WTC11 (cell line): ENCODE results near the gene AVPR2. TPM values are rescaled to one million over a fixed set of nuclear protein-coding genes. Genes with fewer than 3 reads are reported as not detected.

Experiments used
- ATAC-seq: fragments of 200-7000 bp; cut with Tn5 transposase; 2 replicates; pipeline ENCODE4 v1.10.0; 2021; ENCODE audit warnings: mild to moderate bottlenecking, moderate library complexity
- CTCF ChIA-PET: fragments of 300-600 bp; sonication (Branson Sonifier 250); formaldehyde crosslinking; loops from one replicate; lab custom pipeline; 2021; ENCODE audit warnings: antibody characterized with exemption; lab: Charles Lee
- POLR2A ChIA-PET: fragments of 350-600 bp; sonication (Branson Sonifier 250); formaldehyde crosslinking; loops from one replicate; lab custom pipeline; 2021; ENCODE audit warnings: antibody characterized with exemption; lab: Charles Lee
- DNase-seq: peaks from one replicate; pipeline ENCODE4 v3.0.0; 2021; ENCODE audit warnings: low spot score
- H3K27ac Mint-ChIP-seq: 2 replicates; pipeline ENCODE4 v1.8.0; 2021; ENCODE audit warnings: mixed read lengths
- H3K27me3 Mint-ChIP-seq: 2 replicates; pipeline ENCODE4 v1.8.0; 2021; ENCODE audit warnings: low read depth, mild to moderate bottlenecking, moderate library complexity, mixed read lengths
- H3K36me3 Mint-ChIP-seq: 2 replicates; pipeline ENCODE4 v1.8.0; 2021; ENCODE audit warnings: mixed read lengths
- H3K4me1 Mint-ChIP-seq: 2 replicates; pipeline ENCODE4 v1.8.0; 2022; ENCODE audit warnings: mixed read lengths
- H3K4me3 Mint-ChIP-seq: 2 replicates; pipeline ENCODE4 v1.8.0; 2021; ENCODE audit warnings: mild to moderate bottlenecking, moderate library complexity, mixed read lengths
- H3K9me3 Mint-ChIP-seq: 2 replicates; pipeline ENCODE4 v1.8.0; 2021; ENCODE audit warnings: mixed read lengths
- ELF4 ChIP-seq: sonication (generic); formaldehyde crosslinking; IDR thresholded peaks from 2 replicates; pipeline ENCODE4 v1.8.1; 2022; ENCODE audit warnings: low read depth, mild to moderate bottlenecking, moderate library complexity, missing genetic modification reagents
- FOXJ3 ChIP-seq: sonication (generic); formaldehyde crosslinking; IDR thresholded peaks from 2 replicates; pipeline ENCODE4 v1.9.0; 2021; ENCODE audit warnings: missing genetic modification reagents, mild to moderate bottlenecking, borderline replicate concordance
- FOXK1 ChIP-seq: sonication (generic); formaldehyde crosslinking; IDR thresholded peaks from 2 replicates; pipeline ENCODE4 v1.8.0; 2022; ENCODE audit warnings: mild to moderate bottlenecking, moderate library complexity, missing genetic modification reagents
- GTF2I ChIP-seq: fragments of 250-450 bp; sonication (Bioruptor Pico); conservative IDR thresholded peaks from 2 replicates; pipeline ENCODE4 v1.4.0; 2021; ENCODE audit warnings: mild to moderate bottlenecking
- JAZF1 ChIP-seq: fragments of 250-450 bp; sonication (Bioruptor Pico); IDR thresholded peaks from 2 replicates; pipeline ENCODE4 v1.9.0; 2021; ENCODE audit warnings: moderate library complexity, mild to moderate bottlenecking, inconsistent platforms
- KAT7 ChIP-seq: sonication (generic); formaldehyde crosslinking; IDR thresholded peaks from 2 replicates; pipeline ENCODE4 v1.8.1; 2023; ENCODE audit warnings: missing genetic modification reagents, mild to moderate bottlenecking, borderline replicate concordance
- NFATC4 ChIP-seq: fragments of 250-450 bp; sonication (Bioruptor Pico); IDR thresholded peaks from 2 replicates; pipeline ENCODE4 v1.9.0; 2021; ENCODE audit warnings: mild to moderate bottlenecking
- NFE2L1 ChIP-seq: sonication (generic); formaldehyde crosslinking; IDR thresholded peaks from 2 replicates; pipeline ENCODE4 v1.8.1; 2023; ENCODE audit warnings: missing genetic modification reagents
- NFYB ChIP-seq: sonication (generic); formaldehyde crosslinking; conservative IDR thresholded peaks from 2 replicates; pipeline ENCODE4 v1.8.0; 2022; ENCODE audit warnings: low read depth, missing genetic modification reagents
- NR1H2 ChIP-seq: sonication (generic); formaldehyde crosslinking; IDR thresholded peaks from 2 replicates; pipeline ENCODE4 v1.9.0; 2021; ENCODE audit warnings: mild to moderate bottlenecking, moderate library complexity, missing genetic modification reagents
- RELA ChIP-seq: sonication (generic); formaldehyde crosslinking; IDR thresholded peaks from 2 replicates; pipeline ENCODE4 v1.8.1; 2022; ENCODE audit warnings: missing genetic modification reagents, mild to moderate bottlenecking, borderline replicate concordance
- ZNF232 ChIP-seq: sonication (generic); formaldehyde crosslinking; IDR thresholded peaks from 2 replicates; pipeline ENCODE4 v1.8.0; 2022; ENCODE audit warnings: mild to moderate bottlenecking, missing genetic modification reagents
- ZNF671 ChIP-seq: fragments of 250-450 bp; sonication (Bioruptor Pico); IDR thresholded peaks from 2 replicates; pipeline ENCODE4 v1.8.0; 2021; ENCODE audit warnings: mild to moderate bottlenecking
- total RNA-seq: library from RNA; stranded (reverse); gene quantifications from 3 replicates; pipeline ENCODE4 v1.2.3, GENCODE V29; 2021
- TF ChIP-seq, protein P1 (sequence below): fragments of 250-450 bp; sonication (Bioruptor Pico); conservative IDR thresholded peaks from 2 replicates; pipeline ENCODE4 v1.9.0; 2021; ENCODE audit warnings: mild to moderate bottlenecking
- TF ChIP-seq, protein P2 (sequence below): sonication (generic); formaldehyde crosslinking; IDR thresholded peaks from 2 replicates; pipeline ENCODE4 v1.8.1; 2022; ENCODE audit warnings: missing genetic modification reagents, borderline replicate concordance
- TF ChIP-seq, protein P3 (sequence below): sonication (generic); formaldehyde crosslinking; conservative IDR thresholded peaks from 2 replicates; pipeline ENCODE4 v1.8.1; 2022; ENCODE audit warnings: mild to moderate bottlenecking, missing genetic modification reagents
- TF ChIP-seq, protein P4 (sequence below): sonication (generic); formaldehyde crosslinking; IDR thresholded peaks from 2 replicates; pipeline ENCODE4 v1.8.0; 2022; ENCODE audit warnings: mild to moderate bottlenecking, missing genetic modification reagents
- TF ChIP-seq, protein P5 (sequence below): sonication (generic); formaldehyde crosslinking; IDR thresholded peaks from 2 replicates; pipeline ENCODE4 v1.8.1; 2023; ENCODE audit warnings: mild to moderate bottlenecking, missing genetic modification reagents, moderate library complexity
- TF ChIP-seq, protein P6 (sequence below): sonication (generic); formaldehyde crosslinking; IDR thresholded peaks from 2 replicates; pipeline ENCODE4 v1.8.0; 2022; ENCODE audit warnings: mild to moderate bottlenecking, missing genetic modification reagents
- TF ChIP-seq, protein P7 (sequence below): fragments of 200-600 bp; IDR thresholded peaks from 2 replicates; pipeline ENCODE4 v1.8.0; 2022; ENCODE audit warnings: antibody characterized with exemption
- TF ChIP-seq, protein P8 (sequence below): sonication (generic); formaldehyde crosslinking; IDR thresholded peaks from 2 replicates; pipeline ENCODE4 v1.8.1; 2022; ENCODE audit warnings: low read depth, missing genetic modification reagents, borderline replicate concordance

Gene AVPR2
- total RNA-seq, 1 experiment from 2014 or later, result 0.11 TPM

DNA sequence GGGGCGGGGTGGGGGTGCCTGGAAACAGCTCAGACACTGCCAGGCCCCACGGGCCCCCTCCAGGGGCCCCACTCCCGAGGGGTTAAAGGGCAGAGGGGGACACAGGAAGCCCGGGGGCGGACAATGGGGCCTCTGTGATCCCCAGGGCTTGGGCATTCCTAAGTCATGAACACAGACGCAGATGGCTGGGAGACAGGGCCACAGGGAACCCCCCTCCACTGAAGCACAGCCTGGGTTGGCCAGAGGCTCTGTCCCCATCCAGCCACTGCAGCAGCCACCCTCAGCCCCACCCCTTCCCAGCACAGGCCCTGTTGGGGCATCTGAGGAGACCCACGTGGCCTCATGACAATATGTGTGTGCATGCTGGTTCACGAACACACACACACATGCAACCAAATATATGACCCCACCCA is 22.4 kb upstream of the AVPR2 start:
- POLR2A ChIA-PET, result interaction anchor here (1.9 kb wide), 1 partner anchor 46 kb away, joined by 6 read pairs; no protein-coding TSS in a partner anchor
- H3K4me1 Mint-ChIP-seq, result peaks cover 55% of the 10 kb centered on the region
- peak overlapping the region; percentile 26; the same call in 1 of the 2 replicates for H3K4me3 Mint-ChIP-seq
- no peak for TF ChIP-seq JAZF1 (CRISPR knock-in tag)
- no peak for TF ChIP-seq ELF4 (CRISPR knock-in tag)
- TF ChIP-seq RELA (CRISPR knock-in tag), result no peak
- no peak for TF ChIP-seq ZNF232 (CRISPR knock-in tag)
- no peak for TF ChIP-seq FOXK1 (CRISPR knock-in tag)
- TF ChIP-seq, protein P1, sequence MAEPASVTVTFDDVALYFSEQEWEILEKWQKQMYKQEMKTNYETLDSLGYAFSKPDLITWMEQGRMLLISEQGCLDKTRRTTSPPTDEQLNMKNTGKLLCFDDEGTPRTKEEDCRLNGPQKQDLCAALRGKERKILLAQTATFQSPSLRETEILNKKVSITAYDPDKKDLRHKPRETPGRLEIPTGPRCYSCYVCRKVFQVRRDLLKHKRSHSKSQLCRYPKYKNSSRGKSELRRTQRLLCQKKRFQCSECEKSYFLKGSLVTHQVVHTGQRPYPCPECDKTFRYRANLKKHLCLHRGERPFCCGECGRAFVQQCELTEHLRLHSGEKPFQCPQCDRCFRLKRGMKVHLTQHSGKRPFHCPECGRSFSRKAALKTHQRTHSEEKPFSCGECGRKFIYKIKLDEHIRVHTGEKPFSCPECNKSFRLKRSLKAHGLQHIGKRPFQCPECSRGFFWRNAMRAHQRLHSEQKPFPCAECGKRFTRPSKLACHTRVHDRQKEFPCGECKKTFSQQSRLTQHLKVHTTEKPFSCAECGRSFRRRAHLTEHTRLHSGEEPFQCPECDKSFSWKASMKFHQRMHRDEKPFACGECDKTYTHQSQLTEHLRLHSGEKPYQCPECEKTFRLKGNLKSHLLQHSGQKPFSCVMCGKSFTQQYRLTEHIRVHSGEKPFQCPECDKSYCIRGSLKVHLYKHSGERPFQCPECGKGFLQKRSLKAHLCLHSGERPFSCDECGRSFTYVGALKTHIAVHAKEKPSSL, result no peak
- TF ChIP-seq, protein P2, sequence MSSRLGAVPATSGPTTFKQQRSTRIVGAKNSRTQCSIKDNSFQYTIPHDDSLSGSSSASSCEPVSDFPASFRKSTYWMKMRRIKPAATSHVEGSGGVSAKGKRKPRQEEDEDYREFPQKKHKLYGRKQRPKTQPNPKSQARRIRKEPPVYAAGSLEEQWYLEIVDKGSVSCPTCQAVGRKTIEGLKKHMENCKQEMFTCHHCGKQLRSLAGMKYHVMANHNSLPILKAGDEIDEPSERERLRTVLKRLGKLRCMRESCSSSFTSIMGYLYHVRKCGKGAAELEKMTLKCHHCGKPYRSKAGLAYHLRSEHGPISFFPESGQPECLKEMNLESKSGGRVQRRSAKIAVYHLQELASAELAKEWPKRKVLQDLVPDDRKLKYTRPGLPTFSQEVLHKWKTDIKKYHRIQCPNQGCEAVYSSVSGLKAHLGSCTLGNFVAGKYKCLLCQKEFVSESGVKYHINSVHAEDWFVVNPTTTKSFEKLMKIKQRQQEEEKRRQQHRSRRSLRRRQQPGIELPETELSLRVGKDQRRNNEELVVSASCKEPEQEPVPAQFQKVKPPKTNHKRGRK (CRISPR knock-in tag), result no peak
- TF ChIP-seq FOXJ3, result no peak
- TF ChIP-seq, protein P3, sequence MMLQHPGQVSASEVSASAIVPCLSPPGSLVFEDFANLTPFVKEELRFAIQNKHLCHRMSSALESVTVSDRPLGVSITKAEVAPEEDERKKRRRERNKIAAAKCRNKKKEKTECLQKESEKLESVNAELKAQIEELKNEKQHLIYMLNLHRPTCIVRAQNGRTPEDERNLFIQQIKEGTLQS, result no peak
- TF ChIP-seq, protein P4, sequence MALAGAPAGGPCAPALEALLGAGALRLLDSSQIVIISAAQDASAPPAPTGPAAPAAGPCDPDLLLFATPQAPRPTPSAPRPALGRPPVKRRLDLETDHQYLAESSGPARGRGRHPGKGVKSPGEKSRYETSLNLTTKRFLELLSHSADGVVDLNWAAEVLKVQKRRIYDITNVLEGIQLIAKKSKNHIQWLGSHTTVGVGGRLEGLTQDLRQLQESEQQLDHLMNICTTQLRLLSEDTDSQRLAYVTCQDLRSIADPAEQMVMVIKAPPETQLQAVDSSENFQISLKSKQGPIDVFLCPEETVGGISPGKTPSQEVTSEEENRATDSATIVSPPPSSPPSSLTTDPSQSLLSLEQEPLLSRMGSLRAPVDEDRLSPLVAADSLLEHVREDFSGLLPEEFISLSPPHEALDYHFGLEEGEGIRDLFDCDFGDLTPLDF (CRISPR knock-in tag), result no peak
- no peak for TF ChIP-seq KAT7 (CRISPR knock-in tag)
- TF ChIP-seq GTF2I, result no peak
- no peak for TF ChIP-seq NR1H2 (CRISPR knock-in tag)
- TF ChIP-seq NFYB (CRISPR knock-in tag), result no peak
- H3K27me3 Mint-ChIP-seq, result no peaks in the 10 kb centered on the region; the same call in 1 of the 2 replicates
- no peaks in the 10 kb centered on the region for H3K9me3 Mint-ChIP-seq
- H3K27ac Mint-ChIP-seq, result peak overlapping the region; percentile 89
- no peaks in the 10 kb centered on the region for H3K36me3 Mint-ChIP-seq
- no peak for DNase-seq
- CTCF ChIA-PET, result interaction anchor here (0.7 to 0.8 kb wide), 2 partner anchors 46 to 76 kb away, joined by 3 read pairs; no protein-coding TSS in a partner anchor
- ATAC-seq, result no peak; the same call in 1 of the 2 replicates

DNA sequence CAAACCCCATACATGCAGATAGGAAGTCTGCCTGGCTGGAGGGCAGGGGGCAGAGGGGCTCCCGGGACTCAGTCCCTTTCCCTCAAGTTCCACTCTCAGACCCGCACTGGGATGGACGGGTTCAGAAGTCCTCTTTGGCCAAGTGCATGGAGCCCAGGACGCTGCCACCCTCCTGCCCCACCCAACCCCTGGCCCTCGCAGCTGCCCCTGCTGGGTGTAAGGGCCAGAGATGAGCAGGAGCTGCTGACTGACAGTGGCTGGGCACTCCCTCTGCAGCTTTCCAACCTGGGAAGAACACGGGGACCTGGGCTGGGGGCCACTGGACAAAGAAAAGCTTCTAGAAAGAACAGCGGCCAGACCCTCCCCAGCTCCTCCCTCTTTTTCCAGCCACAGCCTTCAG is 21.9 kb upstream of the AVPR2 start:
- Mint-ChIP-seq H3K27ac (no peak overlapping the region), H3K27me3 (peaks cover under 1% of the 10 kb centered on the region), H3K4me1 (peaks cover 53% of the 10 kb centered on the region), H3K9me3 (no peaks in the 10 kb centered on the region), H3K36me3 (no peaks in the 10 kb centered on the region), H3K4me3 (peak overlapping the region; percentile 26; the same call in 1 of the 2 replicates)
- ChIA-PET CTCF (interaction anchor here (0.7 to 0.8 kb wide), 2 partner anchors 47 to 77 kb away, joined by 3 read pairs; no protein-coding TSS in a partner anchor), POLR2A (interaction anchor here (1.9 kb wide), 1 partner anchor 45 kb away, joined by 6 read pairs; no protein-coding TSS in a partner anchor)
- no peak for ATAC-seq
- no peak for DNase-seq
- TF ChIP-seq, protein P5, sequence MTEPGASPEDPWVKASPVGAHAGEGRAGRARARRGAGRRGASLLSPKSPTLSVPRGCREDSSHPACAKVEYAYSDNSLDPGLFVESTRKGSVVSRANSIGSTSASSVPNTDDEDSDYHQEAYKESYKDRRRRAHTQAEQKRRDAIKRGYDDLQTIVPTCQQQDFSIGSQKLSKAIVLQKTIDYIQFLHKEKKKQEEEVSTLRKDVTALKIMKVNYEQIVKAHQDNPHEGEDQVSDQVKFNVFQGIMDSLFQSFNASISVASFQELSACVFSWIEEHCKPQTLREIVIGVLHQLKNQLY (CRISPR knock-in tag), result no peak
- TF ChIP-seq NFE2L1 (CRISPR knock-in tag) (no peak), ZNF671 (no peak), ELF4 (CRISPR knock-in tag) (no peak), NFATC4 (CRISPR knock-in tag) (no peak)
- TF ChIP-seq, protein P6, sequence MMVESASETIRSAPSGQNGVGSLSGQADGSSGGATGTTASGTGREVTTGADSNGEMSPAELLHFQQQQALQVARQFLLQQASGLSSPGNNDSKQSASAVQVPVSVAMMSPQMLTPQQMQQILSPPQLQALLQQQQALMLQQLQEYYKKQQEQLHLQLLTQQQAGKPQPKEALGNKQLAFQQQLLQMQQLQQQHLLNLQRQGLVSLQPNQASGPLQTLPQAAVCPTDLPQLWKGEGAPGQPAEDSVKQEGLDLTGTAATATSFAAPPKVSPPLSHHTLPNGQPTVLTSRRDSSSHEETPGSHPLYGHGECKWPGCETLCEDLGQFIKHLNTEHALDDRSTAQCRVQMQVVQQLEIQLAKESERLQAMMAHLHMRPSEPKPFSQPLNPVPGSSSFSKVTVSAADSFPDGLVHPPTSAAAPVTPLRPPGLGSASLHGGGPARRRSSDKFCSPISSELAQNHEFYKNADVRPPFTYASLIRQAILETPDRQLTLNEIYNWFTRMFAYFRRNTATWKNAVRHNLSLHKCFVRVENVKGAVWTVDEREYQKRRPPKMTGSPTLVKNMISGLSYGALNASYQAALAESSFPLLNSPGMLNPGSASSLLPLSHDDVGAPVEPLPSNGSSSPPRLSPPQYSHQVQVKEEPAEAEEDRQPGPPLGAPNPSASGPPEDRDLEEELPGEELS (CRISPR knock-in tag), result no peak
- TF ChIP-seq, protein P1, result no peak
- TF ChIP-seq, protein P7, sequence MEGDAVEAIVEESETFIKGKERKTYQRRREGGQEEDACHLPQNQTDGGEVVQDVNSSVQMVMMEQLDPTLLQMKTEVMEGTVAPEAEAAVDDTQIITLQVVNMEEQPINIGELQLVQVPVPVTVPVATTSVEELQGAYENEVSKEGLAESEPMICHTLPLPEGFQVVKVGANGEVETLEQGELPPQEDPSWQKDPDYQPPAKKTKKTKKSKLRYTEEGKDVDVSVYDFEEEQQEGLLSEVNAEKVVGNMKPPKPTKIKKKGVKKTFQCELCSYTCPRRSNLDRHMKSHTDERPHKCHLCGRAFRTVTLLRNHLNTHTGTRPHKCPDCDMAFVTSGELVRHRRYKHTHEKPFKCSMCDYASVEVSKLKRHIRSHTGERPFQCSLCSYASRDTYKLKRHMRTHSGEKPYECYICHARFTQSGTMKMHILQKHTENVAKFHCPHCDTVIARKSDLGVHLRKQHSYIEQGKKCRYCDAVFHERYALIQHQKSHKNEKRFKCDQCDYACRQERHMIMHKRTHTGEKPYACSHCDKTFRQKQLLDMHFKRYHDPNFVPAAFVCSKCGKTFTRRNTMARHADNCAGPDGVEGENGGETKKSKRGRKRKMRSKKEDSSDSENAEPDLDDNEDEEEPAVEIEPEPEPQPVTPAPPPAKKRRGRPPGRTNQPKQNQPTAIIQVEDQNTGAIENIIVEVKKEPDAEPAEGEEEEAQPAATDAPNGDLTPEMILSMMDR, result no peak
- TF ChIP-seq, protein P8, sequence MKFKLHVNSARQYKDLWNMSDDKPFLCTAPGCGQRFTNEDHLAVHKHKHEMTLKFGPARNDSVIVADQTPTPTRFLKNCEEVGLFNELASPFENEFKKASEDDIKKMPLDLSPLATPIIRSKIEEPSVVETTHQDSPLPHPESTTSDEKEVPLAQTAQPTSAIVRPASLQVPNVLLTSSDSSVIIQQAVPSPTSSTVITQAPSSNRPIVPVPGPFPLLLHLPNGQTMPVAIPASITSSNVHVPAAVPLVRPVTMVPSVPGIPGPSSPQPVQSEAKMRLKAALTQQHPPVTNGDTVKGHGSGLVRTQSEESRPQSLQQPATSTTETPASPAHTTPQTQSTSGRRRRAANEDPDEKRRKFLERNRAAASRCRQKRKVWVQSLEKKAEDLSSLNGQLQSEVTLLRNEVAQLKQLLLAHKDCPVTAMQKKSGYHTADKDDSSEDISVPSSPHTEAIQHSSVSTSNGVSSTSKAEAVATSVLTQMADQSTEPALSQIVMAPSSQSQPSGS (CRISPR knock-in tag), result no peak
